OCI-LY1 (cell line): ENCODE measurements around the gene PLA2G4B.

Source experiments
- EZH2 ChIP-seq: fragments of 200-600 bp; sonication (generic), shearing (Covaris generic); IDR thresholded peaks from 2 replicates; pipeline ENCODE4 v1.8.0; 2017; ENCODE audit warnings: borderline replicate concordance, mixed run types, mild to moderate bottlenecking, antibody characterized with exemption, low read length, moderate library complexity, mixed read lengths
- TF ChIP-seq, protein P1 (sequence below): fragments of 200-600 bp; sonication (generic), shearing (Covaris generic); IDR thresholded peaks from 2 replicates; pipeline ENCODE4 v1.5.1; 2017; ENCODE audit warnings: mild to moderate bottlenecking, antibody characterized with exemption, low read length, moderate library complexity, mixed read lengths

DNA sequence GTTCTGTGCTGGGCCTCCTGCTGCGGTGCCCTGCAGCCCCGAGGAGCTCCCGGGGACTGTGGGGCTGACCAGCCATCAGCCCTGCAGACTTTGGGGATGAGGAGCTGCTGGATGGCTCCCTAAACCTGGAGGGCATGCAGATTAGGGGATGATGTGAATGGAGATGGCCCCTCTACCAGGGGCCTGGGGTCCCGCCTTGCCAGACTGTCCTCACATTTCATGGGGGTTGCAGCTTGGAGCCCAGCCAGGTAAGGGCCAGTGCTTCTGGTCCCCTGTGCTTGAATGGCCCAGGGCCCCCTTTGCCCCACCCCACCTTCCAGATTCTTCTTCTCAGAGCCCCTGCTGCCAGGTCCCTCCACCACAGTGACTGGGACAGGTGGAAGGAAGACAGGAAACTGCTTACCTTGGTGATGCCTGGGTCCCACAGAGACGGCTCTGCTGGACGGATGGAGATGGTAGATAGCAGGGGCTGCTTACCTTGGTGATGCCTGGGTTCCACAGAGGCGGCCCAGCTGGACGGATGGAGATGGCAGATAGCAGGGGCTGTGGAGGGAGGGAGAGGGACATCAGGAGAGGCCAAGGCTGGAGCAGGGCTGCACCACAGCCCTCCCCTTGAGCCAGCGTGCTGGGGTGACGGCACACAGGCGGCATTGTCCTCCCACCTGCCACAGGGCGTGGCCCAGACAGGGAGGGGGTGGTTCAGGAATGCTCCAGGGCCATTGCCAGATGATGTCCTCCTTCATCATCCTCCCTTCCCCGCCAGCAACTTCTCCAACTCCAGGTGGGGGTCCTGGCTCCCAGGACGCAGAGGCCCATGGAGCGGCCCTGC is 55.0 kb downstream of the PLA2G4B start, which contains the start of gene SPTBN5:
- TF ChIP-seq, protein P1, sequence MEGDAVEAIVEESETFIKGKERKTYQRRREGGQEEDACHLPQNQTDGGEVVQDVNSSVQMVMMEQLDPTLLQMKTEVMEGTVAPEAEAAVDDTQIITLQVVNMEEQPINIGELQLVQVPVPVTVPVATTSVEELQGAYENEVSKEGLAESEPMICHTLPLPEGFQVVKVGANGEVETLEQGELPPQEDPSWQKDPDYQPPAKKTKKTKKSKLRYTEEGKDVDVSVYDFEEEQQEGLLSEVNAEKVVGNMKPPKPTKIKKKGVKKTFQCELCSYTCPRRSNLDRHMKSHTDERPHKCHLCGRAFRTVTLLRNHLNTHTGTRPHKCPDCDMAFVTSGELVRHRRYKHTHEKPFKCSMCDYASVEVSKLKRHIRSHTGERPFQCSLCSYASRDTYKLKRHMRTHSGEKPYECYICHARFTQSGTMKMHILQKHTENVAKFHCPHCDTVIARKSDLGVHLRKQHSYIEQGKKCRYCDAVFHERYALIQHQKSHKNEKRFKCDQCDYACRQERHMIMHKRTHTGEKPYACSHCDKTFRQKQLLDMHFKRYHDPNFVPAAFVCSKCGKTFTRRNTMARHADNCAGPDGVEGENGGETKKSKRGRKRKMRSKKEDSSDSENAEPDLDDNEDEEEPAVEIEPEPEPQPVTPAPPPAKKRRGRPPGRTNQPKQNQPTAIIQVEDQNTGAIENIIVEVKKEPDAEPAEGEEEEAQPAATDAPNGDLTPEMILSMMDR = no peak
- TF ChIP-seq EZH2 = no peak
